Measurements from ENCODE around the gene FCRL6. TPM values are rescaled to one million over a fixed set of nuclear protein-coding genes. Genes with fewer than 3 reads are reported as not detected.
A peak's percentile ranks its signal among the peaks of the same experiment; 100 is the strongest.

Gene FCRL6
- polyA plus RNA-seq, 1 donor (not counting 4 experiments of a cell fraction or from before 2014, with no cell fraction given), result not detected

GRCh38 chr1:159851407-159851806 lies 49.2 kb downstream of the FCRL6 start:
- Histone ChIP-seq H3K9me1 (ENCODE audit: control insufficient read depth, extremely low read depth, insufficient read depth, low read length) (no peaks in the 10 kb centered on the region), H2AFZ (ENCODE audit: control insufficient read depth, low read length) (no peak overlapping the region), H3K4me1 (ENCODE audit: control insufficient read depth, extremely low read depth, insufficient read depth, low read length) (peaks cover 21% of the 10 kb centered on the region), H3K4me3 (ENCODE audit: control insufficient read depth in 2 of 3, extremely low read depth in 1 of 3, insufficient read depth in 2 of 3, low read depth in 1 of 3, low read length in 3 of 3) (no peak overlapping the region), H4K20me1 (ENCODE audit: control insufficient read depth, extremely low read depth, insufficient read depth, low read length) (no peaks in the 10 kb centered on the region), H3K36me3 (ENCODE audit: control insufficient read depth in 2 of 2, extremely low read depth in 1 of 2, insufficient read depth in 2 of 2, low read length in 2 of 2) (no peaks in the 10 kb centered on the region), H3K27me3 (ENCODE audit: control insufficient read depth, extremely low read depth, insufficient read depth, low read length) (no peaks in the 10 kb centered on the region), H3K4me2 (ENCODE audit: control insufficient read depth, extremely low read depth, insufficient read depth, low read depth, low read length) (no peak overlapping the region), H3K9me3 (ENCODE audit: control insufficient read depth, low read depth, low read length) (no peaks in the 10 kb centered on the region), H3K79me2 (ENCODE audit: control insufficient read depth, insufficient read depth, low read length) (no peaks in the 10 kb centered on the region), H3K27ac (ENCODE audit: control insufficient read depth, insufficient read depth, low read length) (no peak overlapping the region), H3K9ac (ENCODE audit: control insufficient read depth, extremely low read depth, insufficient read depth, low read length) (no peak overlapping the region)
- dilution Hi-C loops (cut with MboI; ENCODE audit: extremely low pct_ligation_motif_present, low sequenced_read_pairs), result no loop called here
- DNase-seq (ENCODE audit: low read depth, low spot score) (no peak), FAIRE-seq (no peak)
- TF ChIP-seq EZH2 (IDR thresholded peaks at IDR 0.05; ENCODE audit: low read length), result no peak
- TF ChIP-seq, protein P1, sequence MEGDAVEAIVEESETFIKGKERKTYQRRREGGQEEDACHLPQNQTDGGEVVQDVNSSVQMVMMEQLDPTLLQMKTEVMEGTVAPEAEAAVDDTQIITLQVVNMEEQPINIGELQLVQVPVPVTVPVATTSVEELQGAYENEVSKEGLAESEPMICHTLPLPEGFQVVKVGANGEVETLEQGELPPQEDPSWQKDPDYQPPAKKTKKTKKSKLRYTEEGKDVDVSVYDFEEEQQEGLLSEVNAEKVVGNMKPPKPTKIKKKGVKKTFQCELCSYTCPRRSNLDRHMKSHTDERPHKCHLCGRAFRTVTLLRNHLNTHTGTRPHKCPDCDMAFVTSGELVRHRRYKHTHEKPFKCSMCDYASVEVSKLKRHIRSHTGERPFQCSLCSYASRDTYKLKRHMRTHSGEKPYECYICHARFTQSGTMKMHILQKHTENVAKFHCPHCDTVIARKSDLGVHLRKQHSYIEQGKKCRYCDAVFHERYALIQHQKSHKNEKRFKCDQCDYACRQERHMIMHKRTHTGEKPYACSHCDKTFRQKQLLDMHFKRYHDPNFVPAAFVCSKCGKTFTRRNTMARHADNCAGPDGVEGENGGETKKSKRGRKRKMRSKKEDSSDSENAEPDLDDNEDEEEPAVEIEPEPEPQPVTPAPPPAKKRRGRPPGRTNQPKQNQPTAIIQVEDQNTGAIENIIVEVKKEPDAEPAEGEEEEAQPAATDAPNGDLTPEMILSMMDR (optimal IDR thresholded peaks at IDR 0.05 in 1 of 3, IDR thresholded peaks at IDR 0.05 in 1 of 3, conservative IDR thresholded peaks at IDR 0.05 in 1 of 3; ENCODE audit: extremely low read depth in 1 of 3, insufficient read depth in 2 of 3, low read length in 3 of 3), result peak in 1 of 3 experiments; percentile 6

DNA sequence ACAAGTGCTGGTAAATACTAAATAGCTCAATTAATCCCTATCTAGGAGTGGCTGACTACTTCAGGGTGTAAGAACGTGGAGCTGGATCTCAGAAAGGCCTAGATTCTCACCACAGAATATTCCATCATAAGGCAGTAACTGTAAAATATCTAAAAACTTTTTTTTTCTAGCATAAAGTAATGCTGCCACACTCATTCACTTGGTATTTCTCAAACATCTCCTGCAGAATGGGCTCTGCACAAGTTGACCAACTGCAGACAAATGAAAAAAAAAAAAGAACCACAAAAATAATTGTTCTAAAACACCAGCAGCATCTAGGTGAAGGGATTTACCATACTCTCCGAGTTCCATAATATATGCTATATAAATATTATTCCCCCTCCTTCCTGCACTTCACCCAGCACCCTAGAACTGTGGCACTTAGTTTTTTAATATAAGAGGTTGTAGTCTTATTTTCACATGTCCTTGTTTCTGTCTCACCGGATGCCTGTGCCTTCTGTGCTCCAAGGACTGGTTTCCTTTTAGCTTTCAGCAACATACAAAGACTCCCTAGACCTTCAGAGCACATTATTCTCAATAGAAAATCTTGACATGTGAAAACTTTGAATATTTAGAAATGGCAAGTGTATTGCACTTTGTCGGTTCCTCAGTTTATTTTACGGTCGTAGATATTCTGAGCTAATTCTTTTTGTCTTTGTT lies 51.4 kb downstream of the FCRL6 start:
- Histone ChIP-seq H3K9me3 (ENCODE audit: control insufficient read depth, low read depth, low read length) (no peaks in the 10 kb centered on the region), H3K4me2 (ENCODE audit: control insufficient read depth, extremely low read depth, insufficient read depth, low read depth, low read length) (peak overlapping the region; percentile 76), H3K79me2 (ENCODE audit: control insufficient read depth, insufficient read depth, low read length) (no peaks in the 10 kb centered on the region), H3K9me1 (ENCODE audit: control insufficient read depth, extremely low read depth, insufficient read depth, low read length) (no peaks in the 10 kb centered on the region), H2AFZ (ENCODE audit: control insufficient read depth, low read length) (no peak overlapping the region), H3K27me3 (ENCODE audit: control insufficient read depth, extremely low read depth, insufficient read depth, low read length) (no peaks in the 10 kb centered on the region), H3K4me3 (ENCODE audit: control insufficient read depth in 2 of 3, extremely low read depth in 1 of 3, insufficient read depth in 2 of 3, low read depth in 1 of 3, low read length in 3 of 3) (no peak overlapping the region), H4K20me1 (ENCODE audit: control insufficient read depth, extremely low read depth, insufficient read depth, low read length) (no peaks in the 10 kb centered on the region), H3K27ac (ENCODE audit: control insufficient read depth, insufficient read depth, low read length) (no peak overlapping the region), H3K9ac (ENCODE audit: control insufficient read depth, extremely low read depth, insufficient read depth, low read length) (no peak overlapping the region), H3K4me1 (ENCODE audit: control insufficient read depth, extremely low read depth, insufficient read depth, low read length) (peaks cover 21% of the 10 kb centered on the region), H3K36me3 (ENCODE audit: control insufficient read depth in 2 of 2, extremely low read depth in 1 of 2, insufficient read depth in 2 of 2, low read length in 2 of 2) (no peaks in the 10 kb centered on the region)
- no peak for FAIRE-seq
- dilution Hi-C loops (cut with MboI; ENCODE audit: extremely low pct_ligation_motif_present, low sequenced_read_pairs), result no loop called here
- TF ChIP-seq EZH2 (IDR thresholded peaks at IDR 0.05; ENCODE audit: low read length), result no peak
- TF ChIP-seq, protein P1 (optimal IDR thresholded peaks at IDR 0.05 in 1 of 3, IDR thresholded peaks at IDR 0.05 in 1 of 3, conservative IDR thresholded peaks at IDR 0.05 in 1 of 3; ENCODE audit: extremely low read depth in 1 of 3, insufficient read depth in 2 of 3, low read length in 3 of 3), result no peak
- DNase-seq (ENCODE audit: low read depth, low spot score), result no peak
